ENCODE measurements around the gene GTPBP1. TPM values are rescaled to one million over a fixed set of nuclear protein-coding genes. Genes with fewer than 3 reads are reported as not detected.

GTPBP1 gene
- total and polyA plus RNA-seq, 2 of the 4 experiments (the other 2 are of a cell fraction), result 12.4 to 29.5 TPM

GRCh38 chr22:38772623-38772873, 66.8 kb downstream of the GTPBP1 start:
- Histone ChIP-seq H4K91ac (ENCODE audit: insufficient read depth, low read depth, low read length) (no peak overlapping the region), H3K36me3 (ENCODE audit: control insufficient read depth, insufficient read depth, low read length) (no peaks in the 10 kb centered on the region), H2AK5ac (ENCODE audit: low read depth, low read length) (no peak overlapping the region), H3K9ac (ENCODE audit: low read depth, low read length) (no peak overlapping the region), H4K8ac (ENCODE audit: low read depth in 2 of 2, low read length in 2 of 2) (no peak overlapping the region), H2BK15ac (ENCODE audit: low read depth, low read length) (no peak overlapping the region), H4K20me1 (ENCODE audit: insufficient read depth, low read length) (no peaks in the 10 kb centered on the region), H3K79me1 (ENCODE audit: low read depth in 1 of 2, low read length in 2 of 2) (no peaks in the 10 kb centered on the region), H3K4me1 (ENCODE audit: control insufficient read depth, insufficient read depth, low read length) (no peaks in the 10 kb centered on the region), H2AFZ (replicated peaks; ENCODE audit: low read length, poor library complexity) (no peak overlapping the region), H3K4ac (ENCODE audit: low read depth, low read length) (no peak overlapping the region), H4K5ac (ENCODE audit: low read depth, low read length) (no peak overlapping the region), H3K4me2 (ENCODE audit: low read depth, low read length) (no peak overlapping the region), H3K9me1 (ENCODE audit: insufficient read depth, low read length) (no peaks in the 10 kb centered on the region), H3K23ac (ENCODE audit: low read depth, low read length) (no peak overlapping the region), H3K27ac (ENCODE audit: insufficient read depth, low read length) (no peak overlapping the region), H3K4me3 (ENCODE audit: insufficient read depth, low read depth, low read length) (no peak overlapping the region), H2BK20ac (ENCODE audit: low read depth, low read length) (no peak overlapping the region), H2BK5ac (ENCODE audit: low read depth, low read length, poor library complexity, severe bottlenecking) (no peak overlapping the region), H2BK120ac (ENCODE audit: low read depth, low read length) (no peak overlapping the region), H3K9me3 (ENCODE audit: control insufficient read depth, insufficient read depth, low read length) (no peaks in the 10 kb centered on the region), H3K27me3 (ENCODE audit: control insufficient read depth, insufficient read depth, low read length) (no peaks in the 10 kb centered on the region), H3K18ac (ENCODE audit: low read depth, low read length) (no peak overlapping the region), H3K56ac (ENCODE audit: extremely low read depth, insufficient read depth, low read length) (no peak overlapping the region), H3K14ac (replicated peaks; ENCODE audit: low read depth, low read length) (no peak overlapping the region), H2AK9ac (replicated peaks; ENCODE audit: low read depth, low read length, poor library complexity) (no peak overlapping the region)
- CTCF ChIA-PET, result interaction anchor here (0.6 kb wide), 1 partner anchor 454 kb away, joined by 3 read pairs; no protein-coding TSS in a partner anchor
- dilution Hi-C loops (cut with HindIII; ENCODE audit: low sequenced_read_pairs, unreplicated experiment), result no loop called here
- intact Hi-C loops (cut with micrococcal nuclease), result no loop called here
- BruUV-seq (replicated peaks), result no TSS peak
- DNase-seq (no peak), ATAC-seq (ENCODE audit: low read depth) (no peak)
- in situ Hi-C loops (cut with MboI; ENCODE audit: low sequenced_read_pairs), result no loop called here
- 71% methylated on average over 6 of the region's 8 CpGs; no CpG with 5 or more reads in 1 of the 2 experiments for WGBS, 2 experiments (ENCODE audit: extremely low coverage in 2 of 2, insufficient read length in 1 of 2)
- TF ChIP-seq SMC3 (IDR thresholded peaks at IDR 0.05; ENCODE audit: low read depth, low read length), result no peak
- no peak for TF ChIP-seq NFE2L2 (IDR thresholded peaks at IDR 0.05; ENCODE audit: low read depth, low read length)
- no peak for TF ChIP-seq USF2 (IDR thresholded peaks at IDR 0.05; ENCODE audit: low read depth, low read length)
- no peak for TF ChIP-seq MAFK (IDR thresholded peaks at IDR 0.05; ENCODE audit: low read depth, low read length)
- TF ChIP-seq CEBPB (IDR thresholded peaks at IDR 0.05; ENCODE audit: low read depth, low read length), result no peak
- TF ChIP-seq ELK1 (IDR thresholded peaks at IDR 0.05; ENCODE audit: borderline replicate concordance, low read depth, low read length), result no peak
- no peak for TF ChIP-seq POLR2A (IDR thresholded peaks at IDR 0.05; ENCODE audit: low read depth, low read length)
- POLR2A ChIA-PET (ENCODE audit: unreplicated experiment), result no interaction called here

Data from IMR-90 (cell line).